RPMI8226 (cell line): ENCODE measurements around the gene AHNAK.

Source experiments
- DNase-seq: peaks from one replicate; pipeline ENCODE4 v3.0.0-alpha.2; 2015

The AHNAK gene

GRCh38 chr11:62430425-62430824 lies 116.2 kb downstream of the AHNAK start:
- no peak for DNase-seq

GRCh38 chr11:62428871-62429560 lies 117.6 kb downstream of the AHNAK start:
- DNase-seq: no peak

- DNase-seq: peak; percentile 50
Measured at GRCh38 chr11:62427630-62428233, 118.9 kb downstream of the AHNAK start.

- DNase-seq: no peak
Measured at GRCh38 chr11:62423012-62423411, 123.6 kb downstream of the AHNAK start.

GRCh38 chr11:62421996-62422395 lies 124.6 kb downstream of the AHNAK start:
- no peak for DNase-seq

GRCh38 chr11:62420882-62421281 lies 125.7 kb downstream of the AHNAK start:
- DNase-seq: no peak

GRCh38 chr11:62419943-62420342 lies 126.7 kb downstream of the AHNAK start:
- no peak for DNase-seq

- no peak for DNase-seq
Measured at GRCh38 chr11:62419314-62419929, 127.2 kb downstream of the AHNAK start.

GRCh38 chr11:62418733-62419132 lies 127.9 kb downstream of the AHNAK start, which contains the start of gene SCGB1A1:
SCGB1A1 (plus strand) TSS chr11:62419033; CDS start chr11:62419096, 63 bp downstream.
- DNase-seq: no peak

- no peak for DNase-seq
Measured at GRCh38 chr11:62418136-62418535, 128.5 kb downstream of the AHNAK start.

- DNase-seq: no peak
Measured at GRCh38 chr11:62416596-62416995, 130.0 kb downstream of the AHNAK start.

- DNase-seq: peak; percentile 55
Measured at GRCh38 chr11:62413060-62413696, 133.4 kb downstream of the AHNAK start.

GRCh38 chr11:62411524-62411923 lies 135.1 kb downstream of the AHNAK start:
- no peak for DNase-seq

- DNase-seq: no peak
Measured at GRCh38 chr11:62410972-62411371, 135.6 kb downstream of the AHNAK start.

- DNase-seq: no peak
Measured at GRCh38 chr11:62409831-62410230, 136.8 kb downstream of the AHNAK start.

- no peak for DNase-seq
Measured at GRCh38 chr11:62406034-62406433, 140.6 kb downstream of the AHNAK start.

- DNase-seq: no peak
Measured at GRCh38 chr11:62404901-62405300, 141.7 kb downstream of the AHNAK start.

- DNase-seq: no peak
Measured at GRCh38 chr11:62404435-62404834, 142.2 kb downstream of the AHNAK start.

GRCh38 chr11:62402960-62403730 lies 143.5 kb downstream of the AHNAK start:
- no peak for DNase-seq

GRCh38 chr11:62402226-62402959 lies 144.2 kb downstream of the AHNAK start:
- DNase-seq: no peak

GRCh38 chr11:62401811-62402210 lies 144.8 kb downstream of the AHNAK start:
- DNase-seq: no peak

GRCh38 chr11:62401356-62401755 lies 145.2 kb downstream of the AHNAK start:
- DNase-seq: no peak
